MM.1S (cell line): ENCODE results near the gene KAT7.

Source experiments
- DNase-seq: peaks from one replicate; pipeline ENCODE4 v3.0.0-alpha.2; 2015
- H2AFZ ChIP-seq: fragments of 300-600 bp; sonication (generic); 2 replicates; pipeline ENCODE4 v1.6.0; 2016; ENCODE audit warnings: antibody characterized with exemption, low read length
- H3F3A ChIP-seq: fragments of 300-600 bp; sonication (generic); 2 replicates; pipeline ENCODE4 v1.6.1; 2016; ENCODE audit warnings: mild to moderate bottlenecking, antibody characterized with exemption, low read length, moderate library complexity, mixed read lengths; ENCODE audit not compliant: insufficient read depth
- H3K27ac ChIP-seq: fragments of 300-600 bp; sonication (generic); 2 replicates; pipeline ENCODE4 v1.5.1; 2016; ENCODE audit warnings: mild to moderate bottlenecking, low read length
- H3K27me3 ChIP-seq: fragments of 300-600 bp; sonication (generic); replicated peaks from 2 replicates; pipeline ENCODE4 v1.6.0; 2016; ENCODE audit warnings: low read length; ENCODE audit not compliant: insufficient read depth
- H3K36me3 ChIP-seq: fragments of 300-600 bp; sonication (generic); replicated peaks from 2 replicates; pipeline ENCODE4 v1.6.1; 2016; ENCODE audit warnings: mild to moderate bottlenecking, low read length, mixed read lengths; ENCODE audit not compliant: insufficient read depth
- H3K4me1 ChIP-seq: fragments of 300-600 bp; sonication (generic); 2 replicates; pipeline ENCODE4 v1.6.1; 2016; ENCODE audit warnings: low read length, mixed read lengths
- H3K4me2 ChIP-seq: fragments of 300-600 bp; sonication (generic); 2 replicates; pipeline ENCODE4 v1.6.0; 2016; ENCODE audit warnings: low read depth, low read length
- H3K4me3 ChIP-seq: fragments of 300-600 bp; sonication (generic); 2 replicates; pipeline ENCODE4 v1.5.1; 2016; ENCODE audit warnings: low read length, mixed read lengths
- H3K79me2 ChIP-seq: fragments of 300-600 bp; sonication (generic); 2 replicates; pipeline ENCODE4 v1.6.1; 2016; ENCODE audit warnings: mixed run types, low read length, mixed read lengths
- H3K9ac ChIP-seq: fragments of 300-600 bp; sonication (generic); 2 replicates; pipeline ENCODE4 v1.6.1; 2016; ENCODE audit warnings: low read length, mixed read lengths
- H3K9me2 ChIP-seq: fragments of 300-600 bp; sonication (generic); replicated peaks from 2 replicates; pipeline ENCODE4 v1.6.1; 2016; ENCODE audit warnings: mild to moderate bottlenecking, low read length, mixed read lengths; ENCODE audit not compliant: insufficient read depth
- H3K9me3 ChIP-seq: fragments of 300-600 bp; sonication (generic); replicated peaks from 2 replicates; pipeline ENCODE4 v1.6.1; 2016; ENCODE audit warnings: mild to moderate bottlenecking, low read length, mixed read lengths; ENCODE audit not compliant: insufficient read depth
- H4K20me1 ChIP-seq: fragments of 300-600 bp; sonication (generic); 2 replicates; pipeline ENCODE4 v1.6.1; 2016; ENCODE audit warnings: mild to moderate bottlenecking, low read length, moderate library complexity, mixed read lengths; ENCODE audit not compliant: insufficient read depth
- EZH2 ChIP-seq: fragments of 300-600 bp; sonication (generic); optimal IDR thresholded peaks from 2 replicates; pipeline ENCODE3; 2017; ENCODE audit warnings: low read depth, mild to moderate bottlenecking, antibody characterized with exemption, low read length, mixed read lengths
- EZH2phosphoT487 ChIP-seq: fragments of 300-600 bp; sonication (generic); IDR thresholded peaks from 2 replicates; pipeline ENCODE4 v1.6.1; 2018; ENCODE audit warnings: antibody characterized with exemption, low read length
- TF ChIP-seq, protein P1 (sequence below): fragments of 300-600 bp; sonication (generic); IDR thresholded peaks from 2 replicates; pipeline ENCODE4 v1.5.1; 2016; ENCODE audit warnings: antibody characterized with exemption, low read length, mixed read lengths

Gene KAT7

GRCh38 chr17:49839455-49839854 is 51.0 kb downstream of the KAT7 start:
- H3K4me3 ChIP-seq = no peak overlapping the region
- no peak overlapping the region for H3K9ac ChIP-seq
- no peaks in the 10 kb centered on the region for H3K79me2 ChIP-seq
- H3F3A ChIP-seq = no peaks in the 10 kb centered on the region
- H4K20me1 ChIP-seq = no peaks in the 10 kb centered on the region
- H2AFZ ChIP-seq = no peak overlapping the region
- no peak overlapping the region for H3K27ac ChIP-seq
- no peaks in the 10 kb centered on the region for H3K4me1 ChIP-seq
- no peaks in the 10 kb centered on the region for H3K27me3 ChIP-seq
- no peaks in the 10 kb centered on the region for H3K9me3 ChIP-seq
- no peak for DNase-seq
- TF ChIP-seq EZH2phosphoT487 (no peak), EZH2 (no peak)
- TF ChIP-seq, protein P1, sequence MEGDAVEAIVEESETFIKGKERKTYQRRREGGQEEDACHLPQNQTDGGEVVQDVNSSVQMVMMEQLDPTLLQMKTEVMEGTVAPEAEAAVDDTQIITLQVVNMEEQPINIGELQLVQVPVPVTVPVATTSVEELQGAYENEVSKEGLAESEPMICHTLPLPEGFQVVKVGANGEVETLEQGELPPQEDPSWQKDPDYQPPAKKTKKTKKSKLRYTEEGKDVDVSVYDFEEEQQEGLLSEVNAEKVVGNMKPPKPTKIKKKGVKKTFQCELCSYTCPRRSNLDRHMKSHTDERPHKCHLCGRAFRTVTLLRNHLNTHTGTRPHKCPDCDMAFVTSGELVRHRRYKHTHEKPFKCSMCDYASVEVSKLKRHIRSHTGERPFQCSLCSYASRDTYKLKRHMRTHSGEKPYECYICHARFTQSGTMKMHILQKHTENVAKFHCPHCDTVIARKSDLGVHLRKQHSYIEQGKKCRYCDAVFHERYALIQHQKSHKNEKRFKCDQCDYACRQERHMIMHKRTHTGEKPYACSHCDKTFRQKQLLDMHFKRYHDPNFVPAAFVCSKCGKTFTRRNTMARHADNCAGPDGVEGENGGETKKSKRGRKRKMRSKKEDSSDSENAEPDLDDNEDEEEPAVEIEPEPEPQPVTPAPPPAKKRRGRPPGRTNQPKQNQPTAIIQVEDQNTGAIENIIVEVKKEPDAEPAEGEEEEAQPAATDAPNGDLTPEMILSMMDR = no peak
- H3K4me2 ChIP-seq = no peak overlapping the region
- no peaks in the 10 kb centered on the region for H3K36me3 ChIP-seq
- H3K9me2 ChIP-seq = no peaks in the 10 kb centered on the region

DNA sequence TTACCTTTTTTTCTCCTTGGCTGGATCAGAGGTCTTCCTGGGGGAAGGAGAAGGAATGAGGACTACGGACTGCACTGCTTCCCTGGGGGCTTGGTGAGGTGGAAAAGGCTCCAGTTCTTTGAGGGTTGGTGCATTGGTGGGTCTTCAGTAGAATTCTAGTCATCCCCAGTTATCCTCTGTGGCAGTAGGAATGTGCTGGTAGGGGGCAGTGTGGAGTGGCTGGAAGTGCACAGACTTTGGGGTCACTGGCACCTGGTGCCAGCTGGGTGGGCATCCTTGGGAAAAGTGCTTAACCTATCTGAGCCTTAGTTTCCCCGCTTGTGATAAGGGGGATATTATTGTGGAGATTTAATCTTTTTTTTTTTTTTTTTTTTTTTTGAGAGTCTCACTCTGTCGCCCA is 53.1 kb downstream of the KAT7 start:
- TF ChIP-seq, protein P1 = no peak; the same call in 1 of the 2 replicates
- TF ChIP-seq EZH2 (no peak), EZH2phosphoT487 (no peak)
- Histone ChIP-seq H3K9me3 (no peaks in the 10 kb centered on the region), H3K9ac (no peak overlapping the region), H3K27me3 (no peaks in the 10 kb centered on the region), H2AFZ (no peak overlapping the region), H4K20me1 (no peaks in the 10 kb centered on the region), H3K36me3 (no peaks in the 10 kb centered on the region), H3K27ac (no peak overlapping the region), H3K4me3 (no peak overlapping the region), H3F3A (no peaks in the 10 kb centered on the region), H3K4me1 (no peaks in the 10 kb centered on the region), H3K9me2 (no peaks in the 10 kb centered on the region), H3K4me2 (no peak overlapping the region), H3K79me2 (no peaks in the 10 kb centered on the region)
- no peak for DNase-seq

GRCh38 chr17:49842371-49842770 is 53.9 kb downstream of the KAT7 start:
- Histone ChIP-seq H3F3A (no peaks in the 10 kb centered on the region), H3K9me3 (no peaks in the 10 kb centered on the region), H3K27me3 (no peaks in the 10 kb centered on the region), H3K4me1 (no peaks in the 10 kb centered on the region), H3K4me2 (no peak overlapping the region), H3K79me2 (no peaks in the 10 kb centered on the region), H3K9me2 (no peaks in the 10 kb centered on the region), H3K4me3 (no peak overlapping the region), H3K9ac (no peak overlapping the region), H4K20me1 (no peaks in the 10 kb centered on the region), H2AFZ (no peak overlapping the region), H3K36me3 (no peaks in the 10 kb centered on the region), H3K27ac (no peak overlapping the region)
- DNase-seq = no peak
- TF ChIP-seq EZH2phosphoT487 (no peak), EZH2 (no peak)
- TF ChIP-seq, protein P1 = no peak

DNA sequence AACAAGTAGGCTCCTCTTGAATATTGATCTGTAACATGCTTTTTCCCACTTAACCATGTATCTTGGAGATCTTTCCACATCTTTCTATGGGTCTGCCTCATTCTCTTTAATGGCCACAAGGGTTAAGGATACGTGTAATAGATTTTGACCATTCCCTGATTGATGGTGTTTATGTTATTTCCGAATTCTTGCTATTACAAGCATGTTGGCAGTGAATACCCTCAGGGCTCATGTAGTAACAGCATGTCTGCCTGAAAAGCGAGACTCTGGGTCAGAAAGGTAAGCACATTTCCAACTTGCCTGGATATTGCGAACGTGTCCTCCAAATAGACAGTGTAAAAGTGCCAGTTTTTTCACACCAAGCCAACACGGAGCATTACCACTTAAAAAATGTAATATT is 54.4 kb downstream of the KAT7 start:
- TF ChIP-seq EZH2 (no peak), EZH2phosphoT487 (no peak)
- TF ChIP-seq, protein P1 = no peak
- no peaks in the 10 kb centered on the region for H4K20me1 ChIP-seq
- no peaks in the 10 kb centered on the region for H3K79me2 ChIP-seq
- no peak overlapping the region for H2AFZ ChIP-seq
- no peak overlapping the region for H3K4me2 ChIP-seq
- H3K9me2 ChIP-seq = no peaks in the 10 kb centered on the region
- no peaks in the 10 kb centered on the region for H3F3A ChIP-seq
- no peaks in the 10 kb centered on the region for H3K4me1 ChIP-seq
- H3K36me3 ChIP-seq = no peaks in the 10 kb centered on the region
- no peak for DNase-seq
- H3K27ac ChIP-seq = no peak overlapping the region
- no peak overlapping the region for H3K9ac ChIP-seq
- H3K4me3 ChIP-seq = no peak overlapping the region
- no peaks in the 10 kb centered on the region for H3K9me3 ChIP-seq
- no peaks in the 10 kb centered on the region for H3K27me3 ChIP-seq
